ENCODE measurements around the gene S100A5. TPM values are rescaled to one million over a fixed set of nuclear protein-coding genes. Genes with fewer than 3 reads are reported as not detected.
"Not testable (repeated sequence)": the region's sequence is repeated elsewhere in the genome, so short reads cannot be mapped to it uniquely, and the experiment has no call there.

Gene S100A5
- total RNA-seq, 2 experiments from 2014 or later: not detected

- Histone ChIP-seq H3K9me3 (ENCODE audit: low read length) (no peaks in the 10 kb centered on the region), H4K20me1 (ENCODE audit: insufficient read depth, low read length) (no peaks in the 10 kb centered on the region), H3K4me2 (ENCODE audit: low read length) (no peak overlapping the region), H3K79me2 (ENCODE audit: insufficient read depth, low read depth, low read length) (no peaks in the 10 kb centered on the region), H2AFZ (ENCODE audit: low read length) (no peak overlapping the region), H3K36me3 (ENCODE audit: insufficient read depth, low read length) (no peaks in the 10 kb centered on the region), H3K4me3 (ENCODE audit: low read depth, low read length, poor library complexity, severe bottlenecking) (no peak overlapping the region), H3K4me1 (ENCODE audit: insufficient read depth, low read length, poor library complexity, severe bottlenecking) (no peaks in the 10 kb centered on the region), H3K27ac (ENCODE audit: low read depth, low read length, poor library complexity, severe bottlenecking) (no peak overlapping the region), H3K9me2 (ENCODE audit: insufficient read depth, low read length) (no peaks in the 10 kb centered on the region)
- TF ChIP-seq EZH2phosphoT487 (IDR thresholded peaks at IDR 0.05; ENCODE audit: borderline replicate concordance, low read depth, low read length): no peak
- POLR2A ChIA-PET: interaction anchor here (1.0 to 2.1 kb wide), 2 partner anchors 12 to 21 kb away, joined by 3 to 4 read pairs; no protein-coding TSS in a partner anchor
- intact Hi-C loops (cut with micrococcal nuclease; ENCODE audit: unreplicated experiment): no loop called here
- no peak for DNase-seq (ENCODE audit: low spot score)
- CTCF ChIA-PET (ENCODE audit: unreplicated experiment): no interaction called here
- no TSS peak for BruUV-seq (replicated peaks)
Observed at GRCh38 chr1:153578490-153578889, 37.8 kb upstream of the S100A5 start.

- Histone ChIP-seq H2AFZ (ENCODE audit: low read length) (no peak overlapping the region), H3K79me2 (ENCODE audit: insufficient read depth, low read depth, low read length) (no peaks in the 10 kb centered on the region), H3K9me3 (ENCODE audit: low read length) (no peaks in the 10 kb centered on the region), H4K20me1 (ENCODE audit: insufficient read depth, low read length) (no peaks in the 10 kb centered on the region), H3K4me1 (ENCODE audit: insufficient read depth, low read length, poor library complexity, severe bottlenecking) (peaks cover 3% of the 10 kb centered on the region), H3K27ac (ENCODE audit: low read depth, low read length, poor library complexity, severe bottlenecking) (no peak overlapping the region), H3K4me3 (ENCODE audit: low read depth, low read length, poor library complexity, severe bottlenecking) (no peak overlapping the region), H3K36me3 (ENCODE audit: insufficient read depth, low read length) (no peaks in the 10 kb centered on the region), H3K4me2 (ENCODE audit: low read length) (no peak overlapping the region), H3K9me2 (ENCODE audit: insufficient read depth, low read length) (no peaks in the 10 kb centered on the region)
- BruUV-seq (replicated peaks): no TSS peak
- no peak for DNase-seq (ENCODE audit: low spot score)
- intact Hi-C loops (cut with micrococcal nuclease; ENCODE audit: unreplicated experiment): no loop called here
- ChIA-PET POLR2A (interaction anchor here (0.7 to 2.1 kb wide), 5 partner anchors 13 to 44 kb away, joined by 3 to 6 read pairs (median 4); no protein-coding TSS in a partner anchor), CTCF (ENCODE audit: unreplicated experiment) (interaction anchor here (0.5 kb wide), 1 partner anchor 39 kb away, joined by 3 read pairs; no protein-coding TSS in a partner anchor)
- TF ChIP-seq CTCF (conservative IDR thresholded peaks at IDR 0.05; ENCODE audit: low read length): no peak
- no peak for TF ChIP-seq EZH2phosphoT487 (IDR thresholded peaks at IDR 0.05; ENCODE audit: borderline replicate concordance, low read depth, low read length)
Observed at GRCh38 chr1:153577624-153578051, 36.9 kb upstream of the S100A5 start.

GRCh38 chr1:153577138-153577537, 36.4 kb upstream of the S100A5 start:
- no peaks in the 10 kb centered on the region for H3K9me2 ChIP-seq (ENCODE audit: insufficient read depth, low read length)
- no peaks in the 10 kb centered on the region for H4K20me1 ChIP-seq (ENCODE audit: insufficient read depth, low read length)
- H2AFZ ChIP-seq (ENCODE audit: low read length): no peak overlapping the region
- peaks cover 8% of the 10 kb centered on the region for H3K4me1 ChIP-seq (ENCODE audit: insufficient read depth, low read length, poor library complexity, severe bottlenecking)
- no peaks in the 10 kb centered on the region for H3K36me3 ChIP-seq (ENCODE audit: insufficient read depth, low read length)
- H3K4me3 ChIP-seq (ENCODE audit: low read depth, low read length, poor library complexity, severe bottlenecking): no peak overlapping the region
- CTCF ChIA-PET (ENCODE audit: unreplicated experiment): no interaction called here
- DNase-seq (ENCODE audit: low spot score): no peak
- POLR2A ChIA-PET: interaction anchor here (1.2 to 2.1 kb wide), 3 partner anchors 16 to 27 kb away, joined by 3 to 6 read pairs (median 4); no protein-coding TSS in a partner anchor
- no peak for TF ChIP-seq CTCF (conservative IDR thresholded peaks at IDR 0.05; ENCODE audit: low read length)
- TF ChIP-seq EZH2phosphoT487 (IDR thresholded peaks at IDR 0.05; ENCODE audit: borderline replicate concordance, low read depth, low read length): no peak
- no peaks in the 10 kb centered on the region for H3K79me2 ChIP-seq (ENCODE audit: insufficient read depth, low read depth, low read length)
- no TSS peak for BruUV-seq (replicated peaks)
- intact Hi-C loops (cut with micrococcal nuclease; ENCODE audit: unreplicated experiment): no loop called here
- no peaks in the 10 kb centered on the region for H3K9me3 ChIP-seq (ENCODE audit: low read length)
- H3K27ac ChIP-seq (ENCODE audit: low read depth, low read length, poor library complexity, severe bottlenecking): no peak overlapping the region
- no peak overlapping the region for H3K4me2 ChIP-seq (ENCODE audit: low read length)

- DNase-seq (ENCODE audit: low spot score); H3K9me3 ChIP-seq (ENCODE audit: low read length); POLR2A ChIA-PET; H3K36me3 ChIP-seq (ENCODE audit: insufficient read depth, low read length); H3K4me3 ChIP-seq (ENCODE audit: low read depth, low read length, poor library complexity, severe bottlenecking); H3K9me2 ChIP-seq (ENCODE audit: insufficient read depth, low read length); intact Hi-C loops (cut with micrococcal nuclease; ENCODE audit: unreplicated experiment); BruUV-seq (replicated peaks); H4K20me1 ChIP-seq (ENCODE audit: insufficient read depth, low read length); H2AFZ ChIP-seq (ENCODE audit: low read length); H3K27ac ChIP-seq (ENCODE audit: low read depth, low read length, poor library complexity, severe bottlenecking); H3K79me2 ChIP-seq (ENCODE audit: insufficient read depth, low read depth, low read length); H3K4me2 ChIP-seq (ENCODE audit: low read length); CTCF ChIA-PET (ENCODE audit: unreplicated experiment): not testable (repeated sequence)
- peaks cover 13% of the 10 kb centered on the region for H3K4me1 ChIP-seq (ENCODE audit: insufficient read depth, low read length, poor library complexity, severe bottlenecking)
Observed at GRCh38 chr1:153575497-153575896, 34.8 kb upstream of the S100A5 start.

GRCh38 chr1:153575081-153575491, 34.4 kb upstream of the S100A5 start:
- H3K9me3 ChIP-seq (ENCODE audit: low read length); H3K79me2 ChIP-seq (ENCODE audit: insufficient read depth, low read depth, low read length); H3K27ac ChIP-seq (ENCODE audit: low read depth, low read length, poor library complexity, severe bottlenecking); H3K4me3 ChIP-seq (ENCODE audit: low read depth, low read length, poor library complexity, severe bottlenecking); BruUV-seq (replicated peaks); CTCF ChIA-PET (ENCODE audit: unreplicated experiment); H2AFZ ChIP-seq (ENCODE audit: low read length); H3K36me3 ChIP-seq (ENCODE audit: insufficient read depth, low read length); intact Hi-C loops (cut with micrococcal nuclease; ENCODE audit: unreplicated experiment); POLR2A ChIA-PET; DNase-seq (ENCODE audit: low spot score); H4K20me1 ChIP-seq (ENCODE audit: insufficient read depth, low read length); H3K9me2 ChIP-seq (ENCODE audit: insufficient read depth, low read length); H3K4me2 ChIP-seq (ENCODE audit: low read length): not testable (repeated sequence)
- peaks cover 13% of the 10 kb centered on the region for H3K4me1 ChIP-seq (ENCODE audit: insufficient read depth, low read length, poor library complexity, severe bottlenecking)
